LNCaP clone FGC (cell line): ENCODE measurements around the gene CCL13.

Experiments
- DNase-seq: peaks from one replicate; pipeline ENCODE4 v3.0.0-alpha.2; 2011; ENCODE audit warnings: low read depth
- H3K4me3 ChIP-seq: 2 replicates; pipeline ENCODE4 v1.5.1; 2011; ENCODE audit warnings: mild to moderate bottlenecking, low read depth, low read length, control low read depth
- CTCF ChIP-seq: IDR thresholded peaks from 2 replicates; pipeline ENCODE4 v1.5.1; 2012; ENCODE audit warnings: mild to moderate bottlenecking; ENCODE audit not compliant: control insufficient read depth, insufficient read depth; ENCODE audit errors: extremely low read depth

Gene CCL13

GRCh38 chr17:34361478-34362061 lies 5.3 kb downstream of the CCL13 start:
- peak; percentile 79 for DNase-seq
- H3K4me3 ChIP-seq, result no peak overlapping the region
- TF ChIP-seq CTCF, result peak; percentile 100

- no peak for DNase-seq
- H3K4me3 ChIP-seq, result no peak within 1 kb of the TSS
- TF ChIP-seq CTCF, result no peak
These were observed 6.9 kb downstream of the CCL13 start, which contains the start of gene CCL1 for GRCh38 chr17:34363183-34363661. CCL1 (minus strand) TSS chr17:34363233; CDS start chr17:34363161, 72 bp downstream.

- no peak overlapping the region for H3K4me3 ChIP-seq
- DNase-seq, result no peak
- TF ChIP-seq CTCF, result no peak
These were observed 8.5 kb downstream of the CCL13 start for GRCh38 chr17:34364751-34365150.

- H3K4me3 ChIP-seq, result no peak overlapping the region
- DNase-seq, result no peak
- TF ChIP-seq CTCF, result no peak
These were observed 9.1 kb downstream of the CCL13 start for GRCh38 chr17:34365340-34365739.

GRCh38 chr17:34366010-34366409 lies 9.7 kb downstream of the CCL13 start:
- TF ChIP-seq CTCF, result no peak
- no peak overlapping the region for H3K4me3 ChIP-seq
- no peak for DNase-seq

- H3K4me3 ChIP-seq, result no peak overlapping the region
- TF ChIP-seq CTCF, result no peak
- DNase-seq, result no peak
These were observed 10.3 kb downstream of the CCL13 start for GRCh38 chr17:34366529-34367107.
